ENCODE data around the gene MSI2.

DNA sequence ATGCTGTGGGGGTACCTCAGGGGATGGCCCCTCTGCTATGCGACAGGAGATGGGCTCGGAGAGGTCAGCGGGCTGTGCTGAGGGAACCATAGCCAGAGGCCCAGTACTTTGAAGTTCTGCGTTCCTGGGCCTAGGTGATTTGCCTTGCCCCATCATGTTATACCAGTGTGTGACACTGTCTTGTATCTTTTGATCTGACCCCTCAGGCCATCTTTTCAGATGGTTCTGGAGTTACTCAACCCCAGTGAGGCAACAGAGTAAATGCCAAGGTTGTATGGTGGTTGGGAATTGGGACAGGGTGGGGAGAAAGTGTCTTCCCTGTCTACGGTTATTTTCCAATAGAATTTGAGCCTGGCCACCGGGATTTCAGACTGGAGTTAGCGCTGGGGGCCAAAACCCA, 8.5 kb downstream of the MSI2 start:
- TF ChIP-seq, protein P1, sequence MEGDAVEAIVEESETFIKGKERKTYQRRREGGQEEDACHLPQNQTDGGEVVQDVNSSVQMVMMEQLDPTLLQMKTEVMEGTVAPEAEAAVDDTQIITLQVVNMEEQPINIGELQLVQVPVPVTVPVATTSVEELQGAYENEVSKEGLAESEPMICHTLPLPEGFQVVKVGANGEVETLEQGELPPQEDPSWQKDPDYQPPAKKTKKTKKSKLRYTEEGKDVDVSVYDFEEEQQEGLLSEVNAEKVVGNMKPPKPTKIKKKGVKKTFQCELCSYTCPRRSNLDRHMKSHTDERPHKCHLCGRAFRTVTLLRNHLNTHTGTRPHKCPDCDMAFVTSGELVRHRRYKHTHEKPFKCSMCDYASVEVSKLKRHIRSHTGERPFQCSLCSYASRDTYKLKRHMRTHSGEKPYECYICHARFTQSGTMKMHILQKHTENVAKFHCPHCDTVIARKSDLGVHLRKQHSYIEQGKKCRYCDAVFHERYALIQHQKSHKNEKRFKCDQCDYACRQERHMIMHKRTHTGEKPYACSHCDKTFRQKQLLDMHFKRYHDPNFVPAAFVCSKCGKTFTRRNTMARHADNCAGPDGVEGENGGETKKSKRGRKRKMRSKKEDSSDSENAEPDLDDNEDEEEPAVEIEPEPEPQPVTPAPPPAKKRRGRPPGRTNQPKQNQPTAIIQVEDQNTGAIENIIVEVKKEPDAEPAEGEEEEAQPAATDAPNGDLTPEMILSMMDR (IDR thresholded peaks at IDR 0.05), result no peak
- TF ChIP-seq POLR2A (IDR thresholded peaks at IDR 0.05), result no peak
- TF ChIP-seq POLR2AphosphoS5 (IDR thresholded peaks at IDR 0.05), result no peak
- no peak for TF ChIP-seq EP300 (IDR thresholded peaks at IDR 0.05)

All from sigmoid colon (tissue), 4 donors.